Testis (tissue), 3 donors: ENCODE results near the gene CYP2C8. TPM values are rescaled to one million over a fixed set of nuclear protein-coding genes. Genes with fewer than 3 reads are reported as not detected.

Experiments
- DNase-seq: peaks from one replicate; pipeline ENCODE4 v3.0.0-alpha.2; 2019
- H3K27ac ChIP-seq, 2 donors: fragments of 200-600 bp; sonication (generic); one replicate each; pipeline ENCODE4 v1.5.1; 2019
- H3K27me3 ChIP-seq: fragments of 200-600 bp; sonication (generic); one replicate; pipeline ENCODE4 v1.5.1; 2019
- H3K36me3 ChIP-seq: fragments of 200-600 bp; sonication (generic); one replicate; pipeline ENCODE4 v1.5.1; 2017; ENCODE audit warnings: low read depth; ENCODE audit errors: missing control alignments
- H3K4me1 ChIP-seq: fragments of 200-600 bp; sonication (generic); one replicate; pipeline ENCODE4 v1.5.1; 2019
- H3K4me3 ChIP-seq, 2 donors: fragments of 200-600 bp; sonication (generic); one replicate each; pipeline ENCODE4 v1.5.1; 2017 to 2019
- H3K9me3 ChIP-seq: fragments of 200-600 bp; sonication (generic); one replicate; pipeline ENCODE4 v1.5.1; 2017
- POLR2A ChIP-seq: fragments of 450-650 bp; IDR thresholded peaks from one replicate; pipeline ENCODE4 v1.6.1; 2017; ENCODE audit warnings: antibody characterized with exemption, mild to moderate bottlenecking, moderate library complexity
- WGBS, 2 donors: methylation state at CpG; one replicate each; pipeline ENCODE4 v1.1.5; 2018; 5-methylcytosine and 5-hydroxymethylcytosine counted together
- intact Hi-C: fragments of 100-400 bp; cut with DNase I; formaldehyde crosslinking; loops from one replicate; pipeline ENCODE4 v1.15.1; 2023; ENCODE audit warnings: low total_unique reads
- polyA plus RNA-seq: library from polyadenylated mRNA; stranded (reverse); fragments of 350-450 nt; fragmentation: Illumina TruSeq; extraction: RNeasy Lipid Tissue Mini Kit (QIAGEN cat#74804); gene quantifications from one replicate; pipeline ENCODE4 v1.2.3, GENCODE V29; 2014; ENCODE audit warnings: low read depth, low replicate concordance; ENCODE audit not compliant: insufficient read depth
- total RNA-seq, 2 donors: library from RNA; depleted of rRNA; stranded (reverse); fragments of >200 nt; gene quantifications; one replicate each; pipeline ENCODE4 v1.2.3, GENCODE V29; 2016
- TF ChIP-seq, protein P1 (sequence below), 3 experiments: fragments of 450-650 bp in 2 of 3; fragments of 200-600 bp in 1 of 3; sonication (generic) in 1 of 3; IDR thresholded peaks; one replicate each; pipeline ENCODE4 v1.5.1; 2016 to 2019; ENCODE audit warnings: antibody characterized with exemption in 3 of 3, mild to moderate bottlenecking in 2 of 3, moderate library complexity in 1 of 3

Gene CYP2C8
- total and polyA plus RNA-seq, 3 donors from 2014 or later: 2.8 to 8.2 (median 3.9) TPM

DNA sequence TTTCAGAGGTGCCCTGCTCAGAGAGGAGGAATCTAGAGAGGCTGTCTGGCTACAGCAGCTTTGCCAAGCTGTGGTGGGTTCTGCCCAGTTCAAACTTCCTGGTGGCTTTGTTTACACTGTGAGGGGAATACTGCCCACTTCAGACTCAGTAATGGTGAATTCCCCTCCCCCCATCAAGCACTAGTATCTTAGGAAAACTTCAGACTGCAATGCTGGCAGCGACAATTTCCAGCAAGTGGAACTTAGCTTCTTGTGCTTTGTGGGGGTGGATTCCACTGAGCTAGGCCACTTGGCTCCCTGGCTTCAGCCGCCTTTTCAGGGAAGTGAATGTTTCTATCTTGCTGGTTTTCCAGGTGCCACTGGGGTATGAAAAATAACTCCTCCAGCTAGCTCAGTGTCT is 42.8 kb downstream of the CYP2C8 start:
- WGBS, 2 donors: 85% methylated on average over 2 of the region's 2 CpGs; no CpG with 5 or more reads in 1 of the 2 donors
- intact Hi-C loops: no loop called here
- no peaks in the 10 kb centered on the region for H3K9me3 ChIP-seq
- H3K27ac ChIP-seq: no peak overlapping the region
- H3K4me3 ChIP-seq: no peak overlapping the region
- TF ChIP-seq, protein P1, sequence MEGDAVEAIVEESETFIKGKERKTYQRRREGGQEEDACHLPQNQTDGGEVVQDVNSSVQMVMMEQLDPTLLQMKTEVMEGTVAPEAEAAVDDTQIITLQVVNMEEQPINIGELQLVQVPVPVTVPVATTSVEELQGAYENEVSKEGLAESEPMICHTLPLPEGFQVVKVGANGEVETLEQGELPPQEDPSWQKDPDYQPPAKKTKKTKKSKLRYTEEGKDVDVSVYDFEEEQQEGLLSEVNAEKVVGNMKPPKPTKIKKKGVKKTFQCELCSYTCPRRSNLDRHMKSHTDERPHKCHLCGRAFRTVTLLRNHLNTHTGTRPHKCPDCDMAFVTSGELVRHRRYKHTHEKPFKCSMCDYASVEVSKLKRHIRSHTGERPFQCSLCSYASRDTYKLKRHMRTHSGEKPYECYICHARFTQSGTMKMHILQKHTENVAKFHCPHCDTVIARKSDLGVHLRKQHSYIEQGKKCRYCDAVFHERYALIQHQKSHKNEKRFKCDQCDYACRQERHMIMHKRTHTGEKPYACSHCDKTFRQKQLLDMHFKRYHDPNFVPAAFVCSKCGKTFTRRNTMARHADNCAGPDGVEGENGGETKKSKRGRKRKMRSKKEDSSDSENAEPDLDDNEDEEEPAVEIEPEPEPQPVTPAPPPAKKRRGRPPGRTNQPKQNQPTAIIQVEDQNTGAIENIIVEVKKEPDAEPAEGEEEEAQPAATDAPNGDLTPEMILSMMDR (IDR thresholded peaks at IDR 0.05): no peak
- no peak for TF ChIP-seq POLR2A
- no peaks in the 10 kb centered on the region for H3K4me1 ChIP-seq
- DNase-seq: no peak
- H3K27me3 ChIP-seq: no peaks in the 10 kb centered on the region
- H3K36me3 ChIP-seq: no peaks in the 10 kb centered on the region

DNA sequence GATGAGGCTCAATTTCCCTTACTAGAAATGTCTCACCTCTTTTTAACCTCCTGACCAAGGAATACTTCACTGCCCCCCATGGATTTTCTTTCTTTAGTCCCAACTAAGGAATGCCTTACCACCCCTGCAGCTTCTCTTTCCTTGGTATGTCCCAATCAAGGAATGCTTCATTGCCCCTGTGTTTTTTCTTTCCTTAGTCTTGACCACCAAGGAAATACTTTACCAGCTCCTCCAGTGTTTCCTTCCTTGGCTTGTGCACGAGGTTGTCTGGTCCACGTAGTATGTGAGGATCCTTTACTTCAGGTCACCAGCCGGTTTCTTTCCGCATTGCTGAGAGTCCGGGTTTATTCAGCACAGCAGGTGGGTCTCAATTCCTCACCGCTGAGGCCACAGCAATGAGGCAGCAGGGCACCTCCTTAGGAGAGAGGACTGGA is 71.5 kb downstream of the CYP2C8 start:
- intact Hi-C loops: no loop called here
- 36 to 38% methylated on average over 6 of the region's 6 CpGs for WGBS, 2 donors
- Histone ChIP-seq H3K27me3 (no peaks in the 10 kb centered on the region), H3K4me1 (no peaks in the 10 kb centered on the region), H3K36me3 (no peaks in the 10 kb centered on the region), H3K4me3 (no peak overlapping the region), H3K9me3 (peaks cover 3% of the 10 kb centered on the region), H3K27ac (no peak overlapping the region)
- TF ChIP-seq, protein P1 (IDR thresholded peaks at IDR 0.05): no peak
- no peak for TF ChIP-seq POLR2A
- DNase-seq: no peak

DNA sequence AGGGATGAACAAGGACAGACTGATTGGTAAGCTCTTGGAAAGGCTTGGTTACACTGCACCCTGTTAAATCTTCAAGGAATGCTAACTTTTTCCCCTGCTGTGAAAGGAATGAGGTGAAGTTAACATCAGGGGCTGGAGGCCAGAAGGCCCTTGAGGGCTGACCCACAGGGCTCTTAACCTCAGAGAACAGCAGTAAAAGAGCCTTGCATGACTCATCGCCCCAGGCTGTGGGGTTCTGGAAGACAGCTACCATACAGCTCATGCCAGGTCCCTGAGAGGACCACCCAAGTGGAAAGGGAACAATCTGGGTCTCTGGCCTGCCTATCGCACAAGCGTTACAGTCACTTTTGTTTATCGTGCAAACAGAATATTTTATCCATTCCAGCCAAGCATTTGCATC is 76.5 kb downstream of the CYP2C8 start:
- H3K4me1 ChIP-seq: no peaks in the 10 kb centered on the region
- TF ChIP-seq POLR2A: no peak
- TF ChIP-seq, protein P1 (IDR thresholded peaks at IDR 0.05): no peak

DNA sequence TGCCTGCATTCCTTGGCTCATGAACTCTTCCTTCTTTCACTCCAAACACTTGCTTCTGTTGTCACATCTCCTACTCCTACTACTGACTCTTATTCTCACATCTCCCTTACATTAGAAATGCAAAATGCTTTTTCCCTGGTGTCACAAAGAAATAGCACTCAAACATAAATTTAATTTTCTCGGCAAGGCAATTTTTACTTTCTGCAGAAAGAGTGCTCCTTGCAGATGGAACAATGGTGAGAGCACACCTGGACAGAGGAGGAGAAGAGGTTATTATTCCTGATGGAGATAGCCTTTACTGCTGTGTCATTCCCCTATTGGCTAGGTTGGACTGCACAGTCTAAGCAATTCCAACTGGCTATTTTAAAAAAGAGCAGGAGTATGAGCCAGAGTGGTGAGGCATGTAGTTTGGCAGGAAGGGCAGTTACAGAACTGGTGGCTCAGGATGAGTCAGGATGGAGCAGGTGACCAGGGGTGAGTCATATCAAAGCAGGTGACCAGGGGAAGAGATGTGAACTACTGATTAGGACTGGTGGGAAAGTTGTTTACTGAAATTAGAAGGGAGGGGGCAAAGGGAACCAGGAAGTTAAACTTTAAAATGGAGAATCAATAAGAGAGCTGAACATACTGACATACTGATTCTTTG is 77.9 kb downstream of the CYP2C8 start:
- H3K36me3 ChIP-seq: no peaks in the 10 kb centered on the region
- WGBS, 2 donors: 96 to 98% methylated on average over 1 of the region's 1 CpG
- DNase-seq: no peak
- TF ChIP-seq, protein P1 (IDR thresholded peaks at IDR 0.05): no peak
- no peak for TF ChIP-seq POLR2A
- H3K4me1 ChIP-seq: no peaks in the 10 kb centered on the region
- intact Hi-C loops: no loop called here
- H3K27ac ChIP-seq: no peak overlapping the region
- peaks cover 3% of the 10 kb centered on the region for H3K9me3 ChIP-seq
- no peaks in the 10 kb centered on the region for H3K27me3 ChIP-seq
- H3K4me3 ChIP-seq: no peak overlapping the region

More for the DNA sequence above, 76.5 kb downstream of the CYP2C8 start:
- Histone ChIP-seq H3K27me3 (no peaks in the 10 kb centered on the region), H3K27ac (no peak overlapping the region), H3K9me3 (peaks cover 3% of the 10 kb centered on the region), H3K36me3 (no peaks in the 10 kb centered on the region), H3K4me3 (no peak overlapping the region)
- DNase-seq: no peak
- WGBS, 2 donors: 69 to 78% methylated on average over 4 of the region's 4 CpGs
- intact Hi-C loops: no loop called here

DNA sequence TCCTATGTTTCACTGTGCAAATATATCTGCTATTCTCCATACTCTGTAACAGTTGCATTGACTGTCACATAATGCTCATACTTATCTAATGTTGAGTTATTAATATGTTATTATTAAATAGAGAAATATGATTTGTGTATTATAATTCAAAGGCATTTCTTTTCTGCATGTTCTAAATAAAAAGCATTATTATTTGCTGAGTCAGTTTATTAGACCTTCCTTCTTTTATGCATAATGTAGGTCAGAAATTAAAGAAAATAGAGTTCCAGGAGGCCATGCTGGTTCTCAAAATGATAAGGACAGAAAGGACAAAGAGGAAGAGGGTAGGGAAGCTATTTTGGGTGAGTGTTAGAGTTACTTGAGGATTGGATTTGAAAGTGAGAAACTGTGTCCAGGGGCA is 80.1 kb downstream of the CYP2C8 start:
- no peaks in the 10 kb centered on the region for H3K4me1 ChIP-seq
- peaks cover 3% of the 10 kb centered on the region for H3K9me3 ChIP-seq
- H3K36me3 ChIP-seq: no peaks in the 10 kb centered on the region
- no peak for DNase-seq
- no peak overlapping the region for H3K4me3 ChIP-seq
- TF ChIP-seq, protein P1 (IDR thresholded peaks at IDR 0.05): no peak
- TF ChIP-seq POLR2A: no peak
- H3K27ac ChIP-seq: no peak overlapping the region
- intact Hi-C loops: no loop called here
- no peaks in the 10 kb centered on the region for H3K27me3 ChIP-seq
